GM23338 (cell line): ENCODE results near the gene EAF2.

Experiments used
- CREB1 ChIP-seq: fragments of 250-450 bp; sonication (Bioruptor Pico); IDR thresholded peaks from 2 replicates; pipeline ENCODE4 v1.5.0; 2020; ENCODE audit warnings: low read depth, mild to moderate bottlenecking, moderate library complexity
- EZH2 ChIP-seq: fragments of 200-600 bp; sonication (generic); IDR thresholded peaks from one replicate; pipeline ENCODE4 v1.8.0; 2017; ENCODE audit warnings: antibody characterized with exemption, mild to moderate bottlenecking, low read depth; ENCODE audit not compliant: unreplicated experiment
- EZH2phosphoT487 ChIP-seq: fragments of 200-600 bp; sonication (generic); IDR thresholded peaks from one replicate; pipeline ENCODE4 v1.8.1; 2018; ENCODE audit warnings: antibody characterized with exemption; ENCODE audit not compliant: unreplicated experiment
- NANOG ChIP-seq: IDR thresholded peaks from 2 replicates; pipeline ENCODE4 v1.6.1; 2016; ENCODE audit warnings: antibody characterized with exemption, borderline replicate concordance
- POLR2AphosphoS5 ChIP-seq: IDR thresholded peaks from 2 replicates; pipeline ENCODE4 v1.6.1; 2016; ENCODE audit warnings: antibody characterized with exemption, low read depth
- ZNF114 ChIP-seq: fragments of 250-450 bp; sonication (Bioruptor Pico); IDR thresholded peaks from 2 replicates; pipeline ENCODE4 v1.5.0; 2020; ENCODE audit warnings: mild to moderate bottlenecking, moderate library complexity
- TF ChIP-seq, protein P1 (sequence below), 2 experiments: fragments of 200-600 bp in 1 of 2; sonication (generic) in 1 of 2; conservative IDR thresholded peaks; 2 replicates each; pipeline versions ENCODE4 v1.5.1 to v1.6.1; 2016 to 2017; ENCODE audit warnings: antibody characterized with exemption in 2 of 2, low read depth in 2 of 2, mild to moderate bottlenecking in 2 of 2, moderate library complexity in 1 of 2
- TF ChIP-seq, protein P2 (sequence below): IDR thresholded peaks from 2 replicates; pipeline ENCODE4 v1.6.1; 2016; ENCODE audit warnings: antibody characterized with exemption

DNA sequence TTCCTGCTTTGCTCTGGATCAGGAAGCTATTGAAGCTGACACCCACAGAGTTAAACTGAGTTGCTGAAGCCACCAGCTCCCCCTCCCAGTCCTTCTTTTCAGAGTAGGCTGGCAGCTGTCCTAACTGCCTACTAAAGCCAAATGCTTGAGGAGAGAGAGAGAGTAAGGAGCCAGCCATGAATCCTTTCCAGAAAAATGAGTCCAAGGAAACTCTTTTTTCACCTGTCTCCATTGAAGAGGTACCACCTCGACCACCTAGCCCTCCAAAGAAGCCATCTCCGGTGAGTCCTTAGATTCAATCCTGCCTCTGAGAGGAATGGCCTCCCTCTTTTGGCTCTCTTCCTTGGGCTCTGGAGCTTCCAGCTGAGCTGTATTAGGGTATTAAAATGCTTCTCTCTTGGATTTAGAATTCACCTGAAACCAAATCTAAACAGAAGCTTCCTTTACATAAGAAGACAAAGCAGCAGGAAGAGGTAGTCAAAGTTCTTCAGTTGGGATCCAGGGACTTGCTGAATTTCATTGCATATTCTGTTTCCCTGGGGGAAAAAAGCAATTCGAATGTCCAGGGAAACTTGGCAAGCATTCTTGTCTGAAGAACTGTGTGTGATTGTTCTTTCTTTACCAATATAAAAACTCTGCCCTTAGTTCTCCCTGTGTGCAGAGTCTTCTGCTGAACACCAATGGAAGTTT lies 59.4 kb downstream of the EAF2 start, which contains the start of gene SLC15A2:
- TF ChIP-seq, protein P1, sequence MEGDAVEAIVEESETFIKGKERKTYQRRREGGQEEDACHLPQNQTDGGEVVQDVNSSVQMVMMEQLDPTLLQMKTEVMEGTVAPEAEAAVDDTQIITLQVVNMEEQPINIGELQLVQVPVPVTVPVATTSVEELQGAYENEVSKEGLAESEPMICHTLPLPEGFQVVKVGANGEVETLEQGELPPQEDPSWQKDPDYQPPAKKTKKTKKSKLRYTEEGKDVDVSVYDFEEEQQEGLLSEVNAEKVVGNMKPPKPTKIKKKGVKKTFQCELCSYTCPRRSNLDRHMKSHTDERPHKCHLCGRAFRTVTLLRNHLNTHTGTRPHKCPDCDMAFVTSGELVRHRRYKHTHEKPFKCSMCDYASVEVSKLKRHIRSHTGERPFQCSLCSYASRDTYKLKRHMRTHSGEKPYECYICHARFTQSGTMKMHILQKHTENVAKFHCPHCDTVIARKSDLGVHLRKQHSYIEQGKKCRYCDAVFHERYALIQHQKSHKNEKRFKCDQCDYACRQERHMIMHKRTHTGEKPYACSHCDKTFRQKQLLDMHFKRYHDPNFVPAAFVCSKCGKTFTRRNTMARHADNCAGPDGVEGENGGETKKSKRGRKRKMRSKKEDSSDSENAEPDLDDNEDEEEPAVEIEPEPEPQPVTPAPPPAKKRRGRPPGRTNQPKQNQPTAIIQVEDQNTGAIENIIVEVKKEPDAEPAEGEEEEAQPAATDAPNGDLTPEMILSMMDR (conservative IDR thresholded peaks at IDR 0.05; ENCODE audit: low read depth in 2 of 2): no peak
- TF ChIP-seq NANOG (no peak), POLR2AphosphoS5 (no peak), ZNF114 (CRISPR knock-in tag) (0 out of 2 replicates have a peak, but pooled peaks have one; percentile 84), EZH2phosphoT487 (no peak), EZH2 (no peak), CREB1 (CRISPR knock-in tag) (no peak)
- TF ChIP-seq, protein P2, sequence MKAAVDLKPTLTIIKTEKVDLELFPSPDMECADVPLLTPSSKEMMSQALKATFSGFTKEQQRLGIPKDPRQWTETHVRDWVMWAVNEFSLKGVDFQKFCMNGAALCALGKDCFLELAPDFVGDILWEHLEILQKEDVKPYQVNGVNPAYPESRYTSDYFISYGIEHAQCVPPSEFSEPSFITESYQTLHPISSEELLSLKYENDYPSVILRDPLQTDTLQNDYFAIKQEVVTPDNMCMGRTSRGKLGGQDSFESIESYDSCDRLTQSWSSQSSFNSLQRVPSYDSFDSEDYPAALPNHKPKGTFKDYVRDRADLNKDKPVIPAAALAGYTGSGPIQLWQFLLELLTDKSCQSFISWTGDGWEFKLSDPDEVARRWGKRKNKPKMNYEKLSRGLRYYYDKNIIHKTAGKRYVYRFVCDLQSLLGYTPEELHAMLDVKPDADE: no peak
